Measurements from ENCODE around the gene IFNA4.

IFNA4 gene

GRCh38 chr9:21165516-21165915 is 21.9 kb downstream of the IFNA4 start:
- no peak for DNase-seq

- no peak for DNase-seq
These were observed 27.2 kb downstream of the IFNA4 start for GRCh38 chr9:21160178-21160577.

GRCh38 chr9:21155501-21155900 is 31.9 kb downstream of the IFNA4 start:
- DNase-seq = no peak

GRCh38 chr9:21154018-21154608 is 33.3 kb downstream of the IFNA4 start:
- no peak for DNase-seq

- no peak for DNase-seq
These were observed 33.9 kb downstream of the IFNA4 start for GRCh38 chr9:21153336-21154017.

GRCh38 chr9:21144603-21145002 is 42.8 kb downstream of the IFNA4 start:
- no peak for DNase-seq

GRCh38 chr9:21141427-21141882 is 45.9 kb downstream of the IFNA4 start, which contains the start of gene IFNW1:
Gene IFNW1 (minus strand): TSS chr9:21141832. CDS start chr9:21141570, 262 bp downstream.
- DNase-seq = no peak

GRCh38 chr9:21137020-21137419 is 50.4 kb downstream of the IFNA4 start:
- no peak for DNase-seq
